Fibroblast of lung (primary cell): Measurements from ENCODE around the gene GPX4. TPM values are rescaled to one million over a fixed set of nuclear protein-coding genes. Genes with fewer than 3 reads are reported as not detected.

Source experiments
- DNase-seq, 2 donors: peaks; one replicate each; pipeline versions ENCODE4 v3.0.0 to v3.0.0-alpha.2; 2010; ENCODE audit warnings: low read depth in 2 of 2
- H2AFZ ChIP-seq: 2 replicates; pipeline ENCODE4 v1.5.1; 2012; ENCODE audit warnings: low read length, control low read depth, inconsistent platforms
- H3K27ac ChIP-seq: 2 replicates; pipeline ENCODE4 v1.5.1; 2011; ENCODE audit warnings: low read length, control low read depth; ENCODE audit not compliant: insufficient read depth
- H3K27me3 ChIP-seq: 2 replicates; pipeline ENCODE4 v1.5.1; 2011; ENCODE audit warnings: mild to moderate bottlenecking, low read length; ENCODE audit not compliant: control insufficient read depth, insufficient read depth
- H3K36me3 ChIP-seq: 2 replicates; pipeline ENCODE4 v1.5.1; 2011; ENCODE audit warnings: low read length; ENCODE audit not compliant: control insufficient read depth, insufficient read depth
- H3K4me1 ChIP-seq: 2 replicates; pipeline ENCODE4 v1.5.1; 2011; ENCODE audit warnings: low read length; ENCODE audit not compliant: control insufficient read depth, insufficient read depth; ENCODE audit errors: extremely low read depth
- H3K4me2 ChIP-seq: 2 replicates; pipeline ENCODE4 v1.5.1; 2011; ENCODE audit warnings: low read length, control low read depth; ENCODE audit not compliant: insufficient read depth; ENCODE audit errors: extremely low read depth
- H3K4me3 ChIP-seq, 4 experiments: fragments of 200-600 bp in 1 of 4; sonication (generic) in 1 of 4; replicated peaks in 1 of 4; 2 replicates each; pipeline ENCODE4 v1.5.1; 2011 to 2016; ENCODE audit warnings: low read length in 4 of 4, low read depth in 3 of 4, mild to moderate bottlenecking in 3 of 4, control low read depth in 2 of 4, inconsistent platforms in 1 of 4, mixed read lengths in 1 of 4; ENCODE audit not compliant: insufficient read depth in 1 of 4; ENCODE audit errors: control extremely low read depth in 1 of 4
- H3K79me2 ChIP-seq: 2 replicates; pipeline ENCODE4 v1.5.1; 2012; ENCODE audit warnings: mild to moderate bottlenecking, low read length, inconsistent platforms; ENCODE audit not compliant: control insufficient read depth, insufficient read depth
- H3K9ac ChIP-seq: 2 replicates; pipeline ENCODE4 v1.5.1; 2011; ENCODE audit warnings: mild to moderate bottlenecking, low read length, control low read depth; ENCODE audit not compliant: insufficient read depth
- H3K9me3 ChIP-seq: 2 replicates; pipeline ENCODE4 v1.5.1; 2012; ENCODE audit warnings: low read depth, low read length; ENCODE audit not compliant: control insufficient read depth, insufficient read depth
- H4K20me1 ChIP-seq: 2 replicates; pipeline ENCODE4 v1.5.1; 2011; ENCODE audit warnings: low read length; ENCODE audit not compliant: control insufficient read depth, insufficient read depth; ENCODE audit errors: extremely low read depth
- CTCF ChIP-seq, 2 donors: IDR thresholded peaks in 1 of 2; conservative IDR thresholded peaks in 1 of 2; 1 replicate in 1 of 2; 2 replicates in 1 of 2; pipeline ENCODE4 v1.5.1; 2011 to 2012; ENCODE audit warnings: low read length in 2 of 2, control low read depth in 1 of 2, inconsistent platforms in 1 of 2, low read depth in 1 of 2, mild to moderate bottlenecking in 1 of 2
- EZH2 ChIP-seq: IDR thresholded peaks from 2 replicates; pipeline ENCODE4 v1.5.1; 2012; ENCODE audit warnings: low read length, control low read depth, mild to moderate bottlenecking; ENCODE audit errors: missing control alignments
- polyA plus RNA-seq, 2 donors: library from polyadenylated mRNA; depleted of rRNA in 1 of 2; stranded (reverse) in 1 of 2; unstranded in 1 of 2; fragments of >200 nt; gene quantifications; 2 replicates each; pipeline ENCODE4 v1.2.1, GENCODE V29; 2011 to 2012; ENCODE audit warnings: missing spikeins in 1 of 2
- total RNA-seq: library from RNA; depleted of rRNA; stranded (reverse); fragments of >200 nt; gene quantifications from 2 replicates; pipeline ENCODE4 v1.2.1, GENCODE V29; 2014

Gene GPX4
- total and polyA plus RNA-seq, 2 donors (not counting 1 experiment from before 2014, with no cell fraction given) = 325 to 430 TPM

- Histone ChIP-seq H3K36me3 (peaks cover 21% of the 10 kb centered on the region), H3K79me2 (peaks cover 15% of the 10 kb centered on the region), H2AFZ (no peak overlapping the region), H3K27me3 (no peaks in the 10 kb centered on the region), H3K4me1 (peaks cover 20% of the 10 kb centered on the region), H3K9me3 (no peaks in the 10 kb centered on the region), H3K27ac (peak overlapping the region; percentile 82), H3K9ac (no peak overlapping the region), H3K4me2 (peak overlapping the region; percentile 69), H3K4me3 (peak overlapping the region in 1 of 4 experiments; percentile 27), H4K20me1 (no peaks in the 10 kb centered on the region)
- no peak for TF ChIP-seq EZH2
- TF ChIP-seq CTCF (conservative IDR thresholded peaks at IDR 0.05 in 1 of 2, IDR thresholded peaks at IDR 0.05 in 1 of 2; ENCODE audit: low read depth in 1 of 2, low read length in 2 of 2) = no peak
- peak; percentile 100 for DNase-seq
These were observed 1.2 kb upstream of the GPX4 start for GRCh38 chr19:1102407-1103131.

GRCh38 chr19:1103132-1103707 lies 574 bp upstream of the GPX4 start:
- Histone ChIP-seq H3K79me2 (peaks cover 15% of the 10 kb centered on the region), H3K9me3 (no peaks in the 10 kb centered on the region), H3K27me3 (no peaks in the 10 kb centered on the region), H3K36me3 (peaks cover 24% of the 10 kb centered on the region), H3K4me2 (peak overlapping the region; percentile 75), H3K4me1 (peaks cover 20% of the 10 kb centered on the region), H3K27ac (peak overlapping the region; percentile 82), H4K20me1 (no peaks in the 10 kb centered on the region), H2AFZ (no peak overlapping the region), H3K9ac (no peak overlapping the region), H3K4me3 (peak overlapping the region in 3 of 4 experiments; percentile 12 to 31 (median 26))
- no peak for TF ChIP-seq CTCF (conservative IDR thresholded peaks at IDR 0.05 in 1 of 2, IDR thresholded peaks at IDR 0.05 in 1 of 2; ENCODE audit: low read depth in 1 of 2, low read length in 2 of 2)
- no peak for TF ChIP-seq EZH2
- DNase-seq = no peak

- Histone ChIP-seq H4K20me1 (no peaks in the 10 kb centered on the region), H3K79me2 (peaks cover 15% of the 10 kb centered on the region), H2AFZ (no peak overlapping the region), H3K27me3 (no peaks in the 10 kb centered on the region), H3K4me3 (peak overlapping the region; percentile 55 to 71 (median 64)), H3K9me3 (no peaks in the 10 kb centered on the region), H3K4me1 (peaks cover 18% of the 10 kb centered on the region), H3K36me3 (peaks cover 30% of the 10 kb centered on the region), H3K9ac (peak overlapping the region; percentile 69), H3K4me2 (peak overlapping the region; percentile 87), H3K27ac (peak overlapping the region; percentile 86)
- DNase-seq = peak; percentile 67 to 70
- TF ChIP-seq CTCF (conservative IDR thresholded peaks at IDR 0.05 in 1 of 2, IDR thresholded peaks at IDR 0.05 in 1 of 2; ENCODE audit: low read depth in 1 of 2, low read length in 2 of 2) = no peak
- TF ChIP-seq EZH2 = no peak
These were observed 665 bp downstream of the GPX4 start for GRCh38 chr19:1104311-1105007.
